Esophagus squamous epithelium (tissue), 5 donors: ENCODE measurements around the gene SHISA5. TPM values are rescaled to one million over a fixed set of nuclear protein-coding genes. Genes with fewer than 3 reads are reported as not detected.
A peak's percentile ranks its signal among the peaks of the same experiment; 100 is the strongest.

Source experiments
- DNase-seq: peaks from one replicate; lab custom pipeline; 2025; lab: John Stamatoyannopoulos, UW
- H3K27ac ChIP-seq, 4 donors: fragments of 200-600 bp; sonication (generic); one replicate each; pipeline ENCODE4 v1.5.1; 2016 to 2019; ENCODE audit warnings: mild to moderate bottlenecking in 1 of 4
- H3K27me3 ChIP-seq, 4 donors: fragments of 200-600 bp; sonication (generic); 1 replicate in 3 of 4; 2 replicates in 1 of 4; pipeline versions ENCODE4 v1.5.1 to v1.6.0; 2017 to 2021; ENCODE audit warnings: antibody characterized with exemption in 1 of 4
- H3K36me3 ChIP-seq, 3 donors: fragments of 200-600 bp; sonication (generic); one replicate each; pipeline ENCODE4 v1.5.1; 2016 to 2019
- H3K4me1 ChIP-seq, 3 donors: fragments of 200-600 bp; sonication (generic); one replicate each; pipeline ENCODE4 v1.5.1; 2017 to 2019
- H3K4me3 ChIP-seq, 4 donors: fragments of 200-600 bp; sonication (generic); 1 replicate in 3 of 4; 2 replicates in 1 of 4; pipeline ENCODE4 v1.5.1; 2016 to 2019; ENCODE audit warnings: mild to moderate bottlenecking in 2 of 4, moderate library complexity in 1 of 4
- H3K9me3 ChIP-seq, 3 donors: fragments of 200-600 bp; sonication (generic); one replicate each; pipeline ENCODE4 v1.5.1; 2016 to 2019
- POLR2A ChIP-seq, 4 donors: fragments of 450-650 bp; IDR thresholded peaks; one replicate each; pipeline ENCODE4 v1.6.1; 2017; ENCODE audit warnings: antibody characterized with exemption in 4 of 4, mild to moderate bottlenecking in 4 of 4, moderate library complexity in 3 of 4
- WGBS, 2 donors: methylation state at CpG; one replicate each; pipeline ENCODE4 v1.1.5; 2018; 5-methylcytosine and 5-hydroxymethylcytosine counted together
- intact Hi-C: fragments of 100-400 bp; cut with DNase I; formaldehyde crosslinking; loops from one replicate; pipeline ENCODE4 v1.15.0; 2022
- total RNA-seq, 4 donors: library from RNA; depleted of rRNA; stranded (reverse); fragments of >200 nt; gene quantifications; one replicate each; pipeline ENCODE4 v1.1.0, GENCODE V29; 2016
- TF ChIP-seq, protein P1 (sequence below), 6 experiments: fragments of 450-650 bp in 4 of 6; fragments of 200-600 bp in 2 of 6; sonication (generic) in 2 of 6; IDR thresholded peaks; one replicate each; pipeline ENCODE4 v1.5.1; 2016 to 2019; ENCODE audit warnings: antibody characterized with exemption in 6 of 6, mild to moderate bottlenecking in 4 of 6, moderate library complexity in 4 of 6
- donor health status: DM: yes; HTN: yes; CAD: no.

The SHISA5 gene
- total RNA-seq, 4 donors from 2014 or later = 71.8 to 138 (median 115) TPM

DNA sequence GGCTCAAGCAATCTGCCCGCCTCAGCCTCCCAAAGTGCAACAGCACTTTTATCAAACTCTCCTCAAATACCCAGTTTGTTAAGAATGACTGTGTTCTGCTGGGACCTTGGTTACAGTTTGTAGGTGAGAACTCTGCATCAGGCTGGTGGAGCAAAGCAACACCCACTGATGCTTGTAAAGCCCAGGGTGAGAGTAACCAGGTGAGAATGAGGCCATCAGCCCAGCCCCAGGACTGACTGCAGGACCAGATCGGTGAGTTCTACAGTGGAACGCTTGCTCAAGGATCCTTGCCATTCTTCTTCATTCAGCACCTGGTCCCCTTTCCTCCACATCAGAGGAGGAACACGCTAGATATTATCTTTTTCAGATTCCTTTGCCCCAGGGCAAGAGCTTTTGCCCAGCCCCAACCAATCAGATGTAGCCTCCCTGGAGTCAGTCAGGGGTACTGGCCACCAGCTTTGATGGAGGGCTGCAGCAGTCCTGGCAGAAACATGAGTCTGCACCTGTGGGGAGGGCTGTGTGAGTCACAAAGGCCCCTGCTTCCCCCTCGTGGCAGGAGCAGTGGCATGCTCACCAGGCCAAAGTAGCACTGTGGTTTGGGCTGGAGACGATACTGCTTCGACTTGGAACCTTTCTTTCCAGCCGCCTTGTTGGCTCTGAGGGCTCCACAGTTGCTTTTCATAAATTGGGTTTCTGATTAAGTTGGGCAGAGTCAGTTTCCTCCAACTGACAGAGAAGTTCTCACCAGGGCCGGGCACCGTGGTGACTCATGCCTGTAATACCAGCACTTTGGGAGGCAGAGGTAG lies 3.5 kb upstream of the SHISA5 start:
- Histone ChIP-seq H3K9me3 (no peaks in the 10 kb centered on the region), H3K27me3 (no peaks in the 10 kb centered on the region), H3K27ac (peak overlapping the region; percentile 74 to 95 (median 84)), H3K36me3 (no peaks in the 10 kb centered on the region), H3K4me1 (peaks cover 22 to 60% (median 39%) of the 10 kb centered on the region in 3 donors), H3K4me3 (no peak overlapping the region)
- peak in 1 of 4 donors; percentile 11 for TF ChIP-seq POLR2A (IDR thresholded peaks at IDR 0.05)
- TF ChIP-seq, protein P1, sequence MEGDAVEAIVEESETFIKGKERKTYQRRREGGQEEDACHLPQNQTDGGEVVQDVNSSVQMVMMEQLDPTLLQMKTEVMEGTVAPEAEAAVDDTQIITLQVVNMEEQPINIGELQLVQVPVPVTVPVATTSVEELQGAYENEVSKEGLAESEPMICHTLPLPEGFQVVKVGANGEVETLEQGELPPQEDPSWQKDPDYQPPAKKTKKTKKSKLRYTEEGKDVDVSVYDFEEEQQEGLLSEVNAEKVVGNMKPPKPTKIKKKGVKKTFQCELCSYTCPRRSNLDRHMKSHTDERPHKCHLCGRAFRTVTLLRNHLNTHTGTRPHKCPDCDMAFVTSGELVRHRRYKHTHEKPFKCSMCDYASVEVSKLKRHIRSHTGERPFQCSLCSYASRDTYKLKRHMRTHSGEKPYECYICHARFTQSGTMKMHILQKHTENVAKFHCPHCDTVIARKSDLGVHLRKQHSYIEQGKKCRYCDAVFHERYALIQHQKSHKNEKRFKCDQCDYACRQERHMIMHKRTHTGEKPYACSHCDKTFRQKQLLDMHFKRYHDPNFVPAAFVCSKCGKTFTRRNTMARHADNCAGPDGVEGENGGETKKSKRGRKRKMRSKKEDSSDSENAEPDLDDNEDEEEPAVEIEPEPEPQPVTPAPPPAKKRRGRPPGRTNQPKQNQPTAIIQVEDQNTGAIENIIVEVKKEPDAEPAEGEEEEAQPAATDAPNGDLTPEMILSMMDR (IDR thresholded peaks at IDR 0.05) = peak; percentile 40 to 62 (median 50)
- no peak for DNase-seq
- 15 to 49% methylated on average over 3 to 4 of the region's 10 CpGs for WGBS, 2 donors
- intact Hi-C loops = no loop called here

DNA sequence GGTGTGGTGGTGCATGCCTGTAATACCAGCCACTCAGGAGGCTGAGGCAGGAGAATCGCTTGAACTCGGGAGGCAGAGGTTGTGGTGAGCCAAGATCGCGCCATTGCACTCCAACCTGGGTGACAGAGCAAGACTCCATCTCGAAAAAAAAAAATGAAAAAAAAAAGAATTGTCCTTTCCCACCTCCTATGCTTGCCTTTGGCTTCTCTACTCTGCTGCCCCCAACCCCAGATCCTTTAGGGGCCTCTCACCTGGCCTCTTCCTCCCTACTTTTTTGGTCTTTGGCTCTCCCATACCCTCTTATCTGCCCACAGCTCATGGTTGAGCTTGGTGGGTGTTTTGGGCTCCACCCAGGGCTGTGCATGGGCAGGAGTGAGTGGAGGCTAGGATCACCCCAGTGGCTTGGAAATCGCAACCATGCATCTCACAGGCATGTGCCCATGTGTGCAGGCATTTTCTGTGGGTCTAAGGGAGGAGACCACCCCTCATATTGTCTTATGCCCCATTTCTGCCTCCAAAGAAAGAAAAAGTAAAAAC lies 2.1 kb upstream of the SHISA5 start:
- intact Hi-C loops = no loop called here
- no peaks in the 10 kb centered on the region for H3K36me3 ChIP-seq
- H3K4me3 ChIP-seq = no peak overlapping the region
- peak overlapping the region in 3 of 4 donors; percentile 74 to 95 (median 86) for H3K27ac ChIP-seq
- peaks cover 28 to 74% (median 53%) of the 10 kb centered on the region in 3 donors for H3K4me1 ChIP-seq
- no peaks in the 10 kb centered on the region for H3K27me3 ChIP-seq
- no peak for DNase-seq
- no peaks in the 10 kb centered on the region for H3K9me3 ChIP-seq
- WGBS, 2 donors = 87 to 100% methylated on average over 5 of the region's 6 CpGs
- no peak for TF ChIP-seq POLR2A (IDR thresholded peaks at IDR 0.05)
- TF ChIP-seq, protein P1 (IDR thresholded peaks at IDR 0.05) = no peak

DNA sequence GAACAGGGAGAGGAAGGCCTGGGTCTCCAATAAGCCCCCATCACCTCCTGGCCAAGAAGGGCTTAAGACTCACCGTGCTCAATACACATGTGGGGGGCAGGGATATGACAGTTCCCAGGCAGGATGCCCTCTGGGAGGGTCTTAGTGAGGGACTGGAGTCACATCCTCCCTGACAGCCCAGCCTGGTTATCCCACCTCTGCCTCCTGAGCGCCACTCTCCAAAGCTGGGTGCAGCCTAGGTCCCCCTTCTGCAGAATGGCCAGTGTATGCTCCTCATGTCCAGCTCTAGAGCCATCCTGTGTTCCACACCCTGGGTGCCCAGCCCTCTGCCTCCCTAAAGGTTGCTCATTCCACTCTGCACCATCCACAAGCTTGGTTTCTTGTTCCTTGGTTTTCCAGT lies 1.2 kb upstream of the SHISA5 start:
- no peaks in the 10 kb centered on the region for H3K9me3 ChIP-seq
- DNase-seq = no peak
- no peaks in the 10 kb centered on the region for H3K27me3 ChIP-seq
- 75 to 86% methylated on average over 1 to 2 of the region's 2 CpGs for WGBS, 2 donors
- intact Hi-C loops = no loop called here
- peak overlapping the region; percentile 95 to 99 (median 96) for H3K27ac ChIP-seq
- H3K4me1 ChIP-seq = peaks cover 35 to 83% (median 59%) of the 10 kb centered on the region in 3 donors
- H3K36me3 ChIP-seq = peaks cover 0 to 7% (median 0%) of the 10 kb centered on the region in 3 donors
- TF ChIP-seq POLR2A (IDR thresholded peaks at IDR 0.05) = no peak
- TF ChIP-seq, protein P1 (IDR thresholded peaks at IDR 0.05) = no peak
- H3K4me3 ChIP-seq = no peak overlapping the region

DNA sequence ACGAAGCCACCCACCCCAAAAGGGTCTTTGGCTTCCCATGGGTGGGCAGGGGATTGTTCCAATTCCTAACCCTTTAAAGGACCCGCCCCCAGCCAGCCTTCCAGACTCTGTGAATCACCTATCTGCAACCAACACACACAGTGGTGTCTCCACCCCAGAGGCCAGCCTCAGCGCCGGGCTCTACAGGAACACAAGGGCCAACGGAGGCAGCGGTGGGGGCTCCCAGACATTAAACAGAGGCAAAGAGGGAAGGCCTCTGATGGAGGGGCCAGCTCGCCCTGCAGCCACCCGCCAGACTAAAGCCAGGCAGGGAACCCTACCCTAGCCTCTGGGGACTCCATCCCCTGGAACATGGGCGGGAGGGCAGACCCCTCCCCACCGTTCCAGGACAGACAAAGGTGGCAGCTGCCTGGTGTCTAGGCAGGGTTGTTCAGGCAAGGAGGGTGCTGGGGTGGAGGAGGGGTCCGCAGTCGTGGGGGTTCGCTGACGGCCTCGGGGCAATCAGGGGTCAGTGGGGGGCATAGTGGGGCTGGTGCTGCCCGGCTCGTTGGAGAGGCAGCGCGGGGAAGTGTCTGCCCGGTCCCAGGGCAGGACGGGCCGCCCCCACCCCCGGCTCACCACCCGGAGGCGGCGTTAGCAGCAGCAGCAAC lies 448 bp downstream of the SHISA5 start:
- TF ChIP-seq, protein P1 (IDR thresholded peaks at IDR 0.05) = no peak
- TF ChIP-seq POLR2A (IDR thresholded peaks at IDR 0.05) = peak in 2 of 4 donors; percentile 22 to 42
- WGBS, 2 donors = 0 to 40% methylated on average over 1 to 3 of the region's 26 CpGs
- H3K27me3 ChIP-seq = no peaks in the 10 kb centered on the region
- H3K4me1 ChIP-seq = peaks cover 35 to 85% (median 59%) of the 10 kb centered on the region in 3 donors
- H3K36me3 ChIP-seq = peaks cover 0 to 23% (median 6%) of the 10 kb centered on the region in 3 donors
- intact Hi-C loops = loop anchor here (5.0 kb wide), 1 partner anchor 36 kb away; a partner anchor contains a TSS
- DNase-seq = no peak
- H3K27ac ChIP-seq = peak overlapping the region; percentile 95 to 99 (median 96)
- H3K4me3 ChIP-seq = peak overlapping the region; percentile 69 to 89 (median 73)
- H3K9me3 ChIP-seq = no peaks in the 10 kb centered on the region
